HG03108 (cell line): ENCODE results near the gene DNM2.
A peak's percentile ranks its signal among the peaks of the same experiment; 100 is the strongest.

Source experiments
- ATAC-seq: cut with Tn5 transposase; IDR thresholded peaks from one replicate; pipeline ENCODE4 v1.9.1; 2021; ENCODE audit warnings: moderate library complexity; ENCODE audit not compliant: unreplicated experiment

DNM2 gene

DNA sequence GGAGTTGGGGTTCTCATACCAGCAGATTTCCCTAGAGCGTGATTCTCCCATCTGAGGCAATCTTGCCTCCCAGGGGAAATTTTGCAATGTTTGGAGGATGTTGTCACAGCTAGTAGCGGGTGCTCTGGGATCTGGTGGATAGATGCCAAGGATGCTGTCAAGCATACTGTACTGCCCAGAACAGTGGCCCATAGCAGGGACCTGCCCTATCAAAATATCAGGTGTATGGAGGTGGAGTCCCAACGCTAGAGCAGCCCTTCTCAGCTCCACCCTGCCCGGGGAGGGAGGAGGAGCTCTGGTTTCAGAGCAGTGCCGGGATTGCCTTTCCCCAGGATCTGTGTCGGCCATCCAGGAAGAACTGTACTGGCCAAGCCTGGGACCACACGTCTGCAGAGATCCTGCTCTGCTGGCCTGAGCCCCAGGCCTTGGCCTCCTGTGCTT, 27.5 kb upstream of the DNM2 start:
- no peak for ATAC-seq

DNA sequence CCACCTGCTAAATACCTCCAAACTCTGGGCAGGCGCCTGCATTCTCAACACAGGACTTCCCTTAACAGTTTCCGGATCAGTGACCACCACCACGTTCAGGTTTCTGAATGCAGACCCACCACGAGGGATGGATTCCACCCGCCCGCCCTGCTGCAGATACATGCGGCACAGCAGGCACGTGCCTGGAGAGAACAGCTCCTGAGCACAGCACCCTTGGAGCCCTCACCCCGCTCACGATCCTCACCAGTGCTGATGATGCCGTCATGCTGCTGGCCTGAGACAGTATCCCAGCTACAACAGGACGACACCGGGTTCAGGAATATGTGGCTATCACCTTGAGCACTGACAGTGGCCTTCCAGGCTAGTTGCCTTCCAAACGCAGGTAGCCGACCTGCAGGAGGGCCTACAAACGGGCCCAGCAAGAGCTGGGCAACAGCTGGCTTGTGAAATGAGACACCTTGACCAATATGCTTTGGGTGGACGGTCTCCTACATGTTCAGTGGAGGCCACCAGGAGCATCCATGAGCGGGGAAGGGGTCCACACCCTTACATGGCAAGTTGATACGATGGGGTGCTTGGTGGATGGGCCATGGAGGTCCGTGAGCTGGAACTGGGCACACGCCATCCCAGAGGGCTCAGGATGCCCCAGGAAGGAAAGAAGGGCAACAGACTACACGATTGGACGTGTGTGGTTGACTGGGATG, 26.5 kb upstream of the DNM2 start:
- ATAC-seq = no peak

DNA sequence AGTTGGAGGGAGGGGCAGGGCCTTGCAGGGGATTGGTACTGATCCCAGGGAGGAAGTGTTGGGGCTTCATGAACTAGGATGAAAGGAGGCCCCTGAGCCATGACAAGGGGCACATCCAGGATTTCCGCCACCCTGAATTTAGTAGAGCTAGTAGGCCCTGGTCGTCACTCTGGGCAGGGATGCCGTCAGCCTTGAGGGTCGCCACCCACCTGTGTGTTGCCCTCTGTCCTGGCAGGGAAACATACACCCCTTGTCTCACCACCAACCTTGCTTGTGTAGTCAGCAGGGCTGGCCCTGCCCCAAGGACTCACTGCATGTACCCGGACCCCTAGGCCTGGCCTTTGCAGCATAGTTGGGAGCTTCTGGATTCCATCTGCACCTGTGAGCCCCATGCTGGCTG, 26.0 kb upstream of the DNM2 start:
- ATAC-seq = no peak

DNA sequence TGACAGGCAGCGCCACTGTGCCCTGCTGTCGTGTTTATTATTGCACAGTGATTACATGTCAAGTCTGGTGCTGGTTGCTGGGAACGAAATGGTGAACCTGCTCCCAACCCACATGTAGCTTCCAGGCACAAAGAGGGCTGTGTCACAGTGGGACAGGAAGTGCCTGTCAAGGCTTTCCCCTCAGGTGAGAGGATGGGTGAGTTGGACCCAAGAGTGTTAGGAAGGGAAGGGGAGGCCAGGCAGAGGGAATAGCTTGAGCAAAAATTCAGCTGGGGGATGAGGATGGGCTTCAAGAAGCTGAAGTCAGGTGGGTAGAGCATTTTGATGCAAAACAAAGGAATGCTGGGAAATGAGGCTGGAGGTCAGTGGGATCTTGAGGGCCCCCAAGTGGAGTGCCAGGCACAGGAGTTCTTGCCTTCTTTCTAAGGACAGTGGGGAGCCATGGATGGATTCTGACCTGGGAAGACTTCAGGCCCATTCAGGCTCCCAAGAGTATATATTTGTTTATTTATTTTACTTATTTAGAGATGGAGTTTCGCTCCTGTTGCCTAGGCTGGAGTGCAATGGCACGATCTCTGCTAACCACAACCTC, 25.1 kb upstream of the DNM2 start:
- ATAC-seq = no peak

DNA sequence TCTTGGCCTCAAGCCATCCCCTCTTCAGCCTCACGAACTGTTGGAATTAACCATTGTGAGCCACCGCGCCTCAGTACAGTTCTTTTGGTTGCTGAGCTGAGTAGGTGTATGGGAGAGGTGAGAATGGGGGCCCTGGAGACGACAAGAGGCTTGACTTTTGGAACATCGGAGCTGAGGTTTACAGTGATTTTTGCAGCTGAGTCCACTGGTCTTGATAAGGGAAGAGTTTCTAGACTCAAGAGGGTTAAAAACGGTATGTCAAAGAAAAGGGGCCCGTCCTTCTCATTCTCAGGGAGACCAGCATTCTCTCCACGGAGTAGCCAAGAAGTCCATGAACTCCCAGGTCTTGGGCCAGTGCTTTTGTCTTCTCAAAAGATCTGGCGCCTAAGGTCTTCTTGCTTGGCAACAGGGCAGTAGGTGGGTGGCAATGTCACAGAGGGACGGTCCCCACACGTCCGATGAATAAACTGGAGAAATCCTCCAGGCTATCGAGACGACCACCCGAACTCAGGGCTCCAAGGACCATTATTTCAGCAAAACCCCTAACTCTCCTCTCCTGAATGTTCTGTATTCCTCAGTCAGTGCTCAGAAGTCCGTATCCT, 23.1 kb upstream of the DNM2 start:
- no peak for ATAC-seq

DNA sequence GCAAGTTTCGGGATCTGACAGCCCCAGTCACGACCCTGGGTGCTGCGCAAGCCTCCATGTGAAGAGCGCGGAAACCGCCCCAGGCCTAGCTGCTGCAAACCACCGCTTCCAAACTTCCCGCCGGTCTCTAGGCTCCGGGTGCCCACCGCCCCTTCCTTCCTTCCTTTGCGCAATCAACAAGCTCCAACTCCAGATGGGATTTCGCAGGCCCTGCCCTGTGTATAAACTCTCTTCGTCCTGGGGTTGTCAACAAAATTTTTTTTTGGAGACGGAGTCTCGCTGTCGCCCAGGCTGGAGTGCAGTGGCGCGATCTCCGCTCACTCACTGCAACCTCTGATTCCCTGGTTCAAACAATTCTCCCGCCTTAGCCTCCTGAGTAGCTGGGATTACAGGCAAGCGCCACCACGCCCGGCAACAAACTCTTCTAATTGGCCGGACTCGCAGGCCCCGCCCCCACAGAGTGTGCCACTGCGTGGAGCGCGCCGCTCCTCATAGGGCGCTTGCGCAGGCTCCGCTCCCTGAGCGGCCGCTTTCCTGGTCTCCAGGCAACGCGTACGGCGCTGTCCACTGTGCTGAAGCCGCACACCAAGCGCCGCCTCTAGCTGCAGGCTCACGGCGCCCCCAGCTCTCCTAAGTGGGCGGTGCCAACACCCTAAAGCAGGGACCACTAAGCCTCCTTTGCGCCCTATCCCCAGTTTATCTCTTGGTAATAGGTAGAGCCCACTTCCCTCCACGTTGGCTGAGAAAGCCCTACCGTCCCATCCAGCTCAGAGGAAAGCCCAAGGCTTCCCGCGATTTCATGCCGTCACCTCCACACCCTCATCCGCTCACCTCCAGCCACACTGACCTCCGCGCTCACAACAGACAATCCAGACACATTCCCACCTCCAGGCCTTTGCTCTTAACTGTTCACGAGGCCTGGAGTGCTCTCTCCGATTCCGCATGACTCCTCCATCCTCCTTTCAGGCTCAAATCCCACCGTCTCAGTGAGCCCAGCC, 22.2 kb upstream of the DNM2 start:
- peak; percentile 80 for ATAC-seq

DNA sequence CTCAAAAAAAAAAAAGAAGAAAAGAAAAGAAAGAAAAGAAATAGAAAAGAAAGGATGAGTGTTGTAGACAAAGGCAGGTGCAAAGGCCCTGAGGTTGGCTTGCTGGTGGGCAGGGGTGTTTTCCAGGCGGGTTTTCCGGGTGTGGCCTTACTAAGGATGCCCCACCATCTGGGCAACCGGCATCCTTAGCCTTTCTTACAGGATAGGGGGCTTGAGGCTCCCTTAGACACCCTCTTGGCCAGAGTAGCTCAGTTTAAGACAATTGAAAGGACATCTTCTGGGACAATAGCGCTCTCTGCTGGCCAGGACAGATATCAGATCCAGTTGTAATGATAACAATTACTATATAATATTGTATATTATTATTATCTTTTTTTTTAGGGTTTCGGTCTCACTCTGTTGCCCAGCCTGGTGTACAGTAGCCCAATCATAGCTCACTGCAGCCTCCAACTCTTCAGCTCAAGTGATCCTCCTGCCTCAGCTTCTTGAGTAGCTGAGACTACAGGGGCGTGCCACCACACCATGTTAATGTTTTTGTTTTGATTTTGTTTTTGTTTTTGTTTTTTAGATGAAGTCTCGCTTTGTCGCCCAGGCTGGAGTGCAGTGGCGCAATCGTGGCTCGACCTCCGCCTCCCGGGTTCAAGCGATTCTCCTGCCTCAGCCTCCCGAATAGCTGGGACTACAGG, 18.1 kb upstream of the DNM2 start:
- ATAC-seq = no peak

DNA sequence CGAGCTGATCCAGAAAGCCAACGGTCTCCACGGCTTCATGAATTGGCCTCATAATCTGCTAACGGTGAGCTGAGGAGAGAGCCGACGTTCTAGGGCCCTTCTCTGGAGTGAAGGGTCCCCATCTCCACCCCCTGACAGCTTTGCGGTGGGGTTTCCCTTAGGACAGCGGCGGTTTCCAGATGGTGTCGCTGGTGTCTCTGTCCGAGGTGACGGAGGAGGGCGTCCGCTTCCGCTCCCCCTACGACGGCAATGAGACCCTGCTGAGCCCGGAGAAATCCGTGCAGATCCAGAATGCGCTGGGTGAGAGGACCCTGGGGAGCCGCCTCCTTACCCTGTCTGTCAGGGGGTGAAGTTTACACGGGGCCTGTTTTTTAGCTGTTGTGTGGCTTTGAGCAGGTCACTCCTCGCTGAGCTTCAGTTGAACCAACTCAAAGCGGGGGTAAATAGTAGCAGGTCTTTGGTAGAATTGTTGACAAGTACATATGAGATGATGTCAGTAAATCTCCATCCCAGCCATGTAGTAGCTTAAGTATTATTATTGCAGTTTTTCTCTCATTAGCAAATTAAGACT, 15.8 kb upstream of the DNM2 start:
- ATAC-seq = peak; percentile 27

DNA sequence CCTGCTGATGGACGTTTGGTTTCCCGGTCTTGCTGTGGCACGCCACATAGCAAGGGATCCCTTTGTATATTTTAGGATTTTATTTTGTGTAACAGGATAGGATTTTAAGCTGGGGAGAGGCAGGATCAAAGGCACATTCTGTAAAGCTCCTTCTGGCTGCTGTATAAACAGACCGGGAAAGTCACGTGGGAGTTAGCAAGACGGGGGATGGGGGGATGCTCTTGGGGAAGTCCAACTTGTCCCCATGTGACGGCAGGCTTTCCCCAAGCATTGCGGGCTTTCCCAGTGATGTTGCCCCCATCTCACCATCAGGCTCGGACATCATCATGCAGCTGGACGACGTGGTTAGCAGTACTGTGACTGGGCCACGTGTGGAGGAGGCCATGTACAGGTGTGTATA, 10.9 kb upstream of the DNM2 start:
- ATAC-seq = no peak

DNA sequence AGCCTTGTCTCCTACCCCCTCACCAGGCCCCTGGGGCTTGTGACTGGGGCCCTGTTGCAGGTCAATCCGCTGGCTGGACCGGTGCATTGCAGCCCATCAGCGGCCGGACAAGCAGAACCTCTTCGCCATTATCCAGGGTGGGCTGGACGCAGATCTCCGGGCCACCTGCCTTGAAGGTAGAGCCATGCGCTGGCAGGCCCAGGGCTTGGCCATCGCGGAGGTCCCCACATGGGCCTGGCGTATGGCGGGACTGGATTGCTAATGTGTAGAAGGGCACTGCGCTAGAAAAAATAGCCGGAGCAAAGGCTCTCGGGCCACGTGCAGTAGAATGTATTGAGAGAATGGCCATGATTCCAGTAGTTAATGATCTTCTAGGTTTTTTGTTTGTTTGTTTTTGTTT, 10.4 kb upstream of the DNM2 start:
- no peak for ATAC-seq

DNA sequence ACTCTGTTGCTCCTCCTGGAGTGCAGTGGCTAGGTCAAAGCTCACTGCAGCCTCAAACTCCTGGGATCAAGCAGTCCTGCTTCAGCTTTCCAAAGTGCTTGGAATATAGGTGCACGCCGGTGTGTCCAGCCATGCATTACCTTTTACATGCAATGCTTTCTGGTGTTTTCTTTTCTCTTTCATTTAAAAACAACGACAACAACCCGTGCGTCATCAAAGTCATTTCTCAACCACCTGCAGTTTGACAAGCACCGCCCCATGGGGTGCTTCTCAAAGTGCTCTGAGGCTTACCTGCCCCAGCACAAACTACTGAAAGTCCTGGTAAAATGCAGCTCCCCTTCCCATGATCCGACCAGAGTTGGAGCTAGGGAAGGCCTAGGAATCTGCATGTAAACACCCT, 9.6 kb upstream of the DNM2 start:
- no peak for ATAC-seq

DNA sequence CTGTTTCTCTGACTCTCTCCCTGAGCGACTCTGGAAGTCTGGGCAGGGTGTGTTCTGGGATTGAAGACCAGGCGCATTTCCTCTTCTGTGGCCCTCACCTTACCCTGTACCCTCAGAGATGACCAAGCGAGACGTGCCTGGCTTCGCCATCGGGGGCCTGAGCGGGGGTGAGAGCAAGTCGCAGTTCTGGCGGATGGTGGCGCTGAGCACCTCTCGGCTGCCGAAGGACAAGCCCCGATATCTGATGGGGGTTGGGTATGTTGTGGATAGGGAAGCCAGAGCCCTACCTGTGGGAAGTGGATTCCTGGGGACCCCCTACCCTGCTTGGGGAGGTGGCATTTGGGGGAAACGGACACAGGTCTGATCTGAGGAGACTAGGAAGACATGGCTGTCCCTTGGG, 5.8 kb upstream of the DNM2 start:
- ATAC-seq = no peak

DNA sequence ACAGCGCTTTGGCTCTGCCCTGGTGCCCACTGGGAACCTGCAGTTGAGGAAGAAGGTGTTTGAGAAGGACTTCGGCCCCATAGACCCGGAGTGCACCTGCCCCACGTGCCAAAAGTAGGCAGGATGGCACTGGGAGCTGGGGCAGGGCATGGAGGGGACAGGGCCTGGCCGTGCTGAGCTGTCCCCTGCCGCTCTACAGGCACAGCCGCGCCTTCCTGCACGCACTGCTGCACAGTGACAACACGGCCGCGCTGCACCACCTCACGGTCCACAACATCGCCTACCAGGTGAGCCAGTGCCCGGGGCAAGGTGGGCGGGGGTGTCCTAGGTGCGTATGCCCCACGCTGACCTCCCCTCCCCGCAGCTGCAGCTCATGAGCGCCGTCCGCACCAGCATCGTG, 5.1 kb upstream of the DNM2 start:
- ATAC-seq = no peak

DNA sequence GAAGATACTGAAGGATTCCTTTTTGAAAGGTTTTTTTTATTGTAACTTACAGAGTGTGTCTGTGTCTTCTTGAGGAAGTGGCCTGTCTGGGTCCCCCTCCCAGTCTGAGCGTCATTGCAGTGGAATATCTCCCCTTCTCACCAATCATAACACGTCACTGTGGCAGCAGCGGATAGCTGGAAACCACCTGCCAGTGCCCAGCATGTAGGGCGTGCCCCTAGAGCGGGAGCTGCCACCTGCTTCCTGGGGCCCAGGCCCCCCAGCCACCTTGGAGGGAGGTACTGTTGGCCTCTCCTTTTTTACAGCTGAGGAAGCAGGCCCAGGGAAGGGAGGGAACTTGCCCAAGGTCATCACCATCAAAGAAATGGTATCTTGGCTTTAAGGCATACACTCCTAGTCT, 4.6 kb upstream of the DNM2 start:
- ATAC-seq = no peak

DNA sequence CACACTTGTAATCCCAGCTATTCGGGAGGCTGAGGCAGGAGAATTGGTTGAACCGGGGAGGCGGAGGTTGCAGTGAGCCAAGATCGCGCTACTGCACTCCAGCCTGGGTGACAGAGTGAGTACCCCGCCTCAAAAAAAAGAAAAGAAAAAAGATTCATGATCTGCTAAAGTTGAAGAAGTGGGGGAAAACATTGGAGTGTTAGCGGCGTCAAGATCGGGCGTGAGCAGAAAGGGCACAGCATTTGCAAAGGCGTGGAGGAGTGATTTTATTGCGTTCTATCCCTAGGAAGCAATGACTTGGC, 874 bp upstream of the DNM2 start:
- no peak for ATAC-seq

DNA sequence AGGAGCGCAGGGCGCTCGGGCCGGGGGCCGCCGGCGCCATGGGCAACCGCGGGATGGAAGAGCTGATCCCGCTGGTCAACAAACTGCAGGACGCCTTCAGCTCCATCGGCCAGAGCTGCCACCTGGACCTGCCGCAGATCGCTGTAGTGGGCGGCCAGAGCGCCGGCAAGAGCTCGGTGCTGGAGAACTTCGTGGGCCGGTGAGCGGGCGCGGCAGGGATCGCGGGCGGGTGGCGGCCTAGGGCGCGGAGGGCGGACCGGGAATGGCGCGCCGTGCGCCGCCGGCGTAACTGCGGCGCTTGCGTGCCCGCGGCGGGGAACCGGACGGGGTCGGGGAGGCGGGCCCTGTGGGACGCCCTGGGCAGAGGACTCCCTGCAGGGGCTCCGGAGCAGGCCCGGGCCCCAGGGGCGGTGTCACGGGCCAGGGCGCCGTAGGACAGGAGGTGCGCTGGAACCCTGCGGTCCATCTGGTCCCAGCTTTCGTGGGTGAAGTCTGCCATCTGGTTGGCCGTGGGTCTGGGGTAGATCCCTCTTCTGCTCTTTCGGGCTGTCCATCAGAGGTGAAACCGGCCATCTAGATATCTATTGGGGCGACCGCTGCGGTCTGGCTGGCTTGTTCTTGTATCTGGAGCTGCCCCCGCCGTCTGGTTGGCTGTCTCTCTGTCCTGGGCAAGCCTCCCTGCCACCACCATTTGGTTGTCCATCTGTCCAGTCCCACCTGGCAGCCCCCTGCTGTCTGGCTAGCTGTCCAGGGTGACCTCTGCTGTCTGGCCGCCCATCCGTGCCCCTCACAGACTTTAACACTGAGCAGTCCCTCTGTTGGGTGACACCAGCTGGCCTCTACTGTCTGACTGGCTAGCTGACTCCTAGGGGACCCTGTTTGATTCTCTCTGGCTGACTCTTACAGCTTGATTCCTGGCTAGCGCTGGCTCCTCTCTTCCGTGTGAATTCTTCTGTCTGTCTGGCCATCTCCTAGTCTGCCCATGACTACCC, 622 bp downstream of the DNM2 start:
- ATAC-seq = peak; percentile 12

DNA sequence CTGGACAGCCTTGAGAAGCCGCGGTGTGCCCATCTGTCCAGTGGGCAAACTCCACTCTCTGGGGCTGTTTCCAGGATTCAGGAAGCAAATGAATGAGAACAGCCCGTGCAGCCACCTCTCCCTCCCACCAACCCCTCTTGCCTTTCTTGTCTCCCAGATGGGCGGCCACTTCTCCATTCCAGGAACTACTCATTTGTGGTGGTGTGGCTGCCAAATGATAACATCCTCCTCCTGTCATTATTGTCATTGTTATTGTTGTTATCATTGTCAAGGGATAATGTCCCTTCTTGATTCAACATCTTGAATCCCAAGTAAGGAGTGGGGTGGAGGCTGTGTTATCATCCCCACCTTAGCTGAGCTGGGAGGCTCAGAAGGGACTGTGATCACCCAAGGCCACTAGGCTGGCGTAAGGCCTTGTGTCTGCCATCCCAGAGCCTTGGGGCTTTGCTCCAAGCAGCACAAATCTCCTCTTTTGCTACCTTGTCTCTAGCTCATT, 1.6 kb downstream of the DNM2 start:
- ATAC-seq = no peak

DNA sequence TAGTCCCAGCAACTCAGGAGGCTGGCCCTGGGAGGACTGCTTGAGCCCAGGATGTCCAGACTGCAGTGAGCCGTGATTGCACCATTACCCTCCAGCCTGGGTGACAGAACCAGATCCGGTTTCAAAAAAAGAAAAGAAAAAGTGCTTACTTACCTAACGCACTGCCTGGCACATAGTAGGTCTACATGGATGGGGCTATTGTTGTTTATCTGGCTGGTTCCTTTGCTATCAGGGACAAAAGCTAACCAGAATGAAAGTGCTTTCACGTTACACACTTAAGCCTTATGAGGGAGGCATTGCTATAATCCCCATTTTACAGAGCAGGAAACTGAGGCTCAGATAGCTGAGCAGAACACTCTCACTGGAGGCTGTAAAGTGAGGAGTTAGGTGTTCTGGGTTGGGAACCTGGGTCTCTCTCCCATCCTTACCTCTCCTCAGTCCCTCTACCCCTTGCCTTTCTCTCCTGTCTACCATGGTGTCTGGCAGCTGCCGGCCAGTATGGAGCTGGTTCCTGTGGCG, 2.8 kb downstream of the DNM2 start:
- ATAC-seq = no peak

DNA sequence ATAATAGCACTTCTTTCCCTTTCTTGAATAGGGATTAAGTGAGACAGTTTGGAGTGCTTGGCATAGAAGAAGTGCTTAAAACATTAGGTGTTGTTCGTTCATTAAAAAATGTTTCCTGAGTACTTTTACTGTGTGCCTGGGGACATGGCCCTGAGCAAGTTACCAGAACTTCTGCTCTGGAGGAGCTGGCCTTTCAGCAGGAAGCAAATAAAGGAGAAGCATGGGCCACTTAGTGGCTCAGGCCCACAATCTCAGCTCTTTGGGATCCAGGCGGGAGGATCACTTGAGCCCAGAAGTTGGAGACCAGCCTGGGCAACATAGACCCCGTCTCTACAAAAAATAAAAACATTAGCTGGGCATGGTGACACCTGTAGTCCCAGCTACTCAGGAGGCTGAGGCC, 5.7 kb downstream of the DNM2 start:
- ATAC-seq = no peak
